Left ventricle myocardium inferior (tissue), 1 donor: Measurements from ENCODE around the gene KRTAP5-5. TPM values are rescaled to one million over a fixed set of nuclear protein-coding genes. Genes with fewer than 3 reads are reported as not detected.

ENCODE experiments used
- DNase-seq: peaks from one replicate; pipeline ENCODE4 v3.0.0-alpha.2; 2020
- H3K27ac ChIP-seq: fragments of 200-600 bp; replicated peaks from 2 replicates; pipeline ENCODE4 v1.8.0; 2021
- H3K27me3 ChIP-seq: fragments of 200-600 bp; 2 replicates; pipeline ENCODE4 v1.8.0; 2021; ENCODE audit warnings: low read depth
- H3K36me3 ChIP-seq: fragments of 200-600 bp; 2 replicates; pipeline ENCODE4 v1.8.0; 2021
- H3K4me1 ChIP-seq: fragments of 200-600 bp; 2 replicates; pipeline ENCODE4 v1.8.0; 2021
- H3K4me3 ChIP-seq: fragments of 200-600 bp; 2 replicates; pipeline ENCODE4 v1.8.0; 2021; ENCODE audit warnings: mild to moderate bottlenecking, moderate library complexity
- H3K9me3 ChIP-seq: fragments of 200-600 bp; replicated peaks from 2 replicates; pipeline ENCODE4 v1.8.0; 2021
- CTCF ChIP-seq: fragments of 200-600 bp; IDR thresholded peaks from 2 replicates; pipeline ENCODE4 v1.8.0; 2021; ENCODE audit warnings: antibody characterized with exemption, mild to moderate bottlenecking, borderline replicate concordance
- intact Hi-C: fragments of 100-400 bp; cut with micrococcal nuclease; formaldehyde crosslinking; loops from one replicate; pipeline ENCODE4 v1.11.0; 2022
- total RNA-seq: library from RNA; stranded (reverse); fragmentation: NEBNext Ultra II Directional; extraction: Animal tissue kit (Norgen Biotek cat#: 25700); gene quantifications from one replicate; pipeline ENCODE4 v1.2.1, GENCODE V29; 2021
- donor health status: DM: no; HTN: yes; CAD: no; lungs with severe emphysema.

KRTAP5-5 gene
- total RNA-seq, 1 donor from 2014 or later = not detected

GRCh38 chr11:1639102-1639620 lies 9.6 kb downstream of the KRTAP5-5 start:
- DNase-seq = peak; percentile 63
- peaks cover 19% of the 10 kb centered on the region for H3K4me1 ChIP-seq
- H3K27ac ChIP-seq = peak overlapping the region; percentile 77
- peak overlapping the region; percentile 25 for H3K4me3 ChIP-seq
- intact Hi-C loops = no loop called here
- H3K9me3 ChIP-seq = no peaks in the 10 kb centered on the region
- no peak for TF ChIP-seq CTCF
- peaks cover 58% of the 10 kb centered on the region for H3K27me3 ChIP-seq
- no peaks in the 10 kb centered on the region for H3K36me3 ChIP-seq

DNA sequence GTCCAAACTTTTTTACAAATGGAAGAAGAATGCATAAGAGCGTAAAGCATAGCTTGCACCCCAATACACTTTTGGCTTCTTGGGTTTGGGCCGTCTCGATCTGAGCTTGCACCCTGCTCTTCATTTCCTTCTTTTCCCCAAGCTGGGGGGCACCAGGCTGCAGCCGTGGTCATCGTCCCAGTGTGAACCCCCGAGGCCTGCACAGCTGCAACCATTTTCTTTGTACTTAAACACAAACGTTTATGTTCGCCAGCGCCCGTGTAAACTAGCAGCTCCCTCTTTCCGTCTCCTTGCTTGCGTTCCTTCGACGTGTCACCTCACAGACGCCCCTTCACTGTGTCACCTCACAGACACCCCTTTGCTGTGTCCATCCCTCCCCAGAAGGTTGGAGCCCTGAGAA lies 10.1 kb downstream of the KRTAP5-5 start:
- peak overlapping the region; percentile 25 for H3K4me3 ChIP-seq
- H3K27me3 ChIP-seq = peaks cover 57% of the 10 kb centered on the region
- TF ChIP-seq CTCF = no peak
- no peaks in the 10 kb centered on the region for H3K9me3 ChIP-seq
- H3K27ac ChIP-seq = peak overlapping the region; percentile 77
- H3K36me3 ChIP-seq = no peaks in the 10 kb centered on the region
- H3K4me1 ChIP-seq = peaks cover 19% of the 10 kb centered on the region
- intact Hi-C loops = no loop called here
- DNase-seq = no peak

DNA sequence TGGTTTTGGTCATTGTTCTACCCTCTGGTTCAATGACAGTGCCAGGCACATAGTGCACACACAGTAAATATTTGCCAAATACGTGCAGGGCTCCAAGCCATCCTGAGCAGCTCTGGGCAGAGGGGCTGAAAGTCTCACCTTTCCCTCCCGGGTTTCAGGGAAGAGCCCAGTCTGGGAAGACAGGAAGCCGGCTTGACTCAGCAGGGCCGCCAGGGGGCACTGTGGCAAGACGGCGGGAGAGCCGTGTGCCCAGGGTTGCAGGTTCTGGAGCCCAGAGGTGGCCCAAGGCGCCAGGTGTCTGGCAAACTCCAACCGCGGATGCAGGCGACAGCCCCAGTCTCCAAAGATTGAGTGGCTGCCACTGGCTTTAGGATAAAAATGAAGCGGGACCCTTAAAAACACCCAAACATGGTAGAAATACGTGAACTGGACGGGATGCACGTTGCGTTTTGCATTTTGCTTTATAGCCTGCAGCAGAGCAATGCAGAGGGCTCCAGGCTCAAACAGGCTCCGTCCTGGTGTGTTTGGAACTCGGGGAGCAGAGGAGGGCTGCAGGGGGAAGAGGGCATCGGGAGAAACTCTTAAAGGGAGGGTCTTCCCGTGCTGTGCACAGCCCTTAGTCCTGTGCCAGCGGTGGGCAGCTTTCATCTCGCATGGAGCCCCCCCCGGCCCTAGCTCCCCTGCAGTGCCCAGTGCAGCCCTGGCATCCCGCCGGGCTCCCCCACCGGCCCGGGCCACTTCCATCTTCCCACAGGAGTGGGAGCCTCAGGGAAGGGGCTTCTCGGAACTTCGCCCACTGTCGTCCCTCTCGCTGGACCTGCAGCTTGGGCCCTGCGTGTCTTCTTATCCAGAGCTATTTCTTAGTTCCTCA lies 10.7 kb downstream of the KRTAP5-5 start:
- intact Hi-C loops = no loop called here
- Histone ChIP-seq H3K9me3 (no peaks in the 10 kb centered on the region), H3K27me3 (peaks cover 59% of the 10 kb centered on the region), H3K4me1 (peaks cover 19% of the 10 kb centered on the region), H3K4me3 (peak overlapping the region; percentile 25), H3K27ac (no peak overlapping the region), H3K36me3 (no peaks in the 10 kb centered on the region)
- DNase-seq = no peak
- TF ChIP-seq CTCF = peak; percentile 81

GRCh38 chr11:1641096-1641495 lies 11.5 kb downstream of the KRTAP5-5 start:
- Histone ChIP-seq H3K9me3 (no peaks in the 10 kb centered on the region), H3K4me1 (peaks cover 19% of the 10 kb centered on the region), H3K27ac (no peak overlapping the region), H3K36me3 (no peaks in the 10 kb centered on the region), H3K4me3 (no peak overlapping the region), H3K27me3 (peaks cover 59% of the 10 kb centered on the region)
- no peak for DNase-seq
- no peak for TF ChIP-seq CTCF
- intact Hi-C loops = no loop called here

DNA sequence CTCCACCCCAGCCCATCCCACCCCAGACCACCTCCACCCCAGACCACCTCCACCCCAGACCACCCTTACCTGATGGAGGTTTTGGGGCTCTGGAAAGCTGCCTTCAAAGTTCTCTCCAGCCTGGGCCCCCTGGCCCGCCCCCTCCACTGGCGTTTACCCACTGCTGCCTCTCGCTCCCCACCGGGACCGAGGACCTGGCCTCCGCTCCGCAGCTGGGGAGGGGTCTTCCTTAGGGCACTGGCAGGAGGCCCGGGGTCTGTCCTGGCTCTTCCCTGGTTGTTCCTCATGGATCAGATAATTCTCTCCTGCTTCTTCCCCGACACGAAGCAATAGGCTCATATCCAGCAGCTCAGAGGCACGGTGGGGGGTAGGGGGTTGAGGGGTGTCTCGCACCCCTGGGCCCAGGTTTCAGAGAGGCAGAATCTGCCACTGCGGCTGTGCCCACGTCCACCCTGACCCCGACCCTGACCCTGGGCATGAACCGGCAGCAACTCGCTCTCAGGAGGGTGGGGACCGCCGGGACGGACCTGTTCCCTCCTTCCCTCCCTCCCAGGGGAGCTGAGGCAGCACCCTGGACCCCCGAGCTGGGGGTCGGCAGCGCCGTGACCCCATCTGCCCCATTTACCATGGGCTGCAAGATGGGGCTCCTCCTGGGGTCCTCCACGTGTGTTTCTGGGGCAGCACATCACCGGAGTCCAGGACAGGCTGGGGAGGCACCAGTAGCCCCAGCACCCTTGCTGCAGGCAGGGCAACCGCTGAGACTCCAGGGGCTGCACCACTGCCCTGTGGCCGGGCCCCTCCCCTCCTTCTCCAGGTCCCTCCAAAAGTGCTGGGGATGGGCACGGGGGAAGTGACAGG lies 12.9 kb downstream of the KRTAP5-5 start:
- H3K27ac ChIP-seq = no peak overlapping the region
- H3K4me1 ChIP-seq = peaks cover 19% of the 10 kb centered on the region
- H3K4me3 ChIP-seq = no peak overlapping the region
- H3K27me3 ChIP-seq = peaks cover 50% of the 10 kb centered on the region
- no peaks in the 10 kb centered on the region for H3K36me3 ChIP-seq
- DNase-seq = no peak
- intact Hi-C loops = no loop called here
- H3K9me3 ChIP-seq = no peaks in the 10 kb centered on the region
- TF ChIP-seq CTCF = no peak
